DOHH2 (cell line): ENCODE results near the gene KAT6B.

Experiments used
- H3F3A ChIP-seq: fragments of 200-600 bp; sonication (generic), shearing (Covaris generic); 2 replicates; pipeline ENCODE4 v1.6.0; 2016; ENCODE audit warnings: antibody characterized with exemption, mild to moderate bottlenecking; ENCODE audit not compliant: control insufficient read depth, insufficient read depth
- H3K27ac ChIP-seq: fragments of 200-600 bp; sonication (generic); 2 replicates; pipeline ENCODE4 v1.5.1; 2014; ENCODE audit warnings: low read depth, mild to moderate bottlenecking, low read length, moderate library complexity
- H3K27me3 ChIP-seq: fragments of 200-600 bp; sonication (generic); 2 replicates; pipeline ENCODE4 v1.6.1; 2014; ENCODE audit warnings: mild to moderate bottlenecking, low read length, mixed read lengths; ENCODE audit not compliant: control insufficient read depth
- H3K36me3 ChIP-seq: fragments of 200-600 bp; sonication (generic); 2 replicates; pipeline ENCODE4 v1.6.1; 2014; ENCODE audit warnings: mild to moderate bottlenecking, low read length, moderate library complexity, mixed read lengths; ENCODE audit not compliant: control insufficient read depth
- H3K4me1 ChIP-seq: fragments of 200-600 bp; sonication (generic); 2 replicates; pipeline ENCODE4 v1.6.1; 2014; ENCODE audit warnings: mild to moderate bottlenecking, low read length, mixed read lengths; ENCODE audit not compliant: control insufficient read depth
- H3K4me2 ChIP-seq: fragments of 200-600 bp; sonication (generic); 2 replicates; pipeline ENCODE4 v1.6.0; 2014; ENCODE audit warnings: mild to moderate bottlenecking, low read length, moderate library complexity
- H3K4me3 ChIP-seq: fragments of 200-600 bp; sonication (generic); 2 replicates; pipeline ENCODE4 v1.5.1; 2014; ENCODE audit warnings: mild to moderate bottlenecking, low read length, mixed read lengths
- H3K79me2 ChIP-seq: fragments of 200-600 bp; sonication (generic); 2 replicates; pipeline ENCODE4 v1.6.1; 2014; ENCODE audit warnings: mild to moderate bottlenecking, low read length, mixed read lengths; ENCODE audit not compliant: control insufficient read depth
- H3K9me2 ChIP-seq: fragments of 200-600 bp; sonication (generic); replicated peaks from 2 replicates; pipeline ENCODE4 v1.6.1; 2014; ENCODE audit warnings: mild to moderate bottlenecking, low read length, mixed read lengths; ENCODE audit not compliant: control insufficient read depth
- H3K9me3 ChIP-seq: fragments of 200-600 bp; sonication (generic); 2 replicates; pipeline ENCODE4 v1.6.1; 2014; ENCODE audit warnings: antibody characterized with exemption, low read length, mixed read lengths; ENCODE audit not compliant: control insufficient read depth, insufficient read depth
- H4K20me1 ChIP-seq: fragments of 200-600 bp; sonication (generic); 2 replicates; pipeline ENCODE4 v1.6.0; 2014; ENCODE audit warnings: low read depth, mild to moderate bottlenecking, antibody characterized with exemption, low read length, moderate library complexity; ENCODE audit not compliant: control insufficient read depth, insufficient read depth
- EZH2phosphoT487 ChIP-seq: fragments of 200-600 bp; sonication (generic); IDR thresholded peaks from 2 replicates; pipeline ENCODE4 v1.6.1; 2017; ENCODE audit warnings: borderline replicate concordance, mild to moderate bottlenecking, antibody characterized with exemption, low read length, moderate library complexity, mixed read lengths
- TF ChIP-seq, protein P1 (sequence below): fragments of 200-600 bp; sonication (generic); IDR thresholded peaks from one replicate; pipeline ENCODE4 v1.5.1; 2014; ENCODE audit warnings: antibody characterized with exemption, mild to moderate bottlenecking, low read depth, low read length; ENCODE audit not compliant: poor library complexity, severe bottlenecking

Gene KAT6B

DNA sequence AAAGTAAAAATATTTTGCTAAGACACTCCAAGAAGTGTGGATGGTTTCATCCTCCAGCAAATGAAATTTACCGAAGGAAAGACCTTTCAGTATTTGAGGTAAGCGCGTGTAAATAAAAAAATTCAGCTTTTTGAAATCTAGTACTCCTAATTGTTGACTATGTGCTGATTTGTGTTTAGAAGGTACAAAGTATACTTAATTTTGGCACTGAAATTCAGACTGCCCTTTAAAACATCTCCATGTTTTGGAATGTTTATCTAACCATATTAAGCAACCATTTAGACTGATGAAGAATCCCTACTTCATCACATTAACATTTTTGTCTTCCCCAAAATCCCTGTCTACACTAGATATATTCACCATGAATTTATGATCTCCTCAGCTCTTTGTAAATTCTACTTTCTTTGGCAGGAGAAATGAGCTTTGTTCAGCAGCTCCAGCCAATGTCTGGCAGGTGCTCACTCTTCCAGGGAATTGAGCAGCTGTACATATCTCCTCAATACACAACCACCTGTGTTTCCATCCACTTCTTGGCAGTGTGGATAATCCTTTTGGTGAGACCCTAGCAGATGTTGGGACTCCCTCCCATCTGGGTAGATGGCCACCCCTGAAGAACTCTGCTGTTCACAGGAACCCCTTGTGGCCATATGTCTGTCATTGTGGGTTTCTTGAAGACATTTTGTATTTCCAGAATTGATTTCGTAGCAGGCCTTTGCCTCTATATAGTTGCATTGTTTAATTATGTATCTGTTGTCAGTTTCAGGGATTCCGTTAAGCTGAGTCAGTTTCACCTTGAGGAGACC, 155.6 kb downstream of the KAT6B start:
- H3K9me3 ChIP-seq: no peaks in the 10 kb centered on the region
- H3K27me3 ChIP-seq: no peaks in the 10 kb centered on the region
- peaks cover 23% of the 10 kb centered on the region for H3K4me1 ChIP-seq
- H3K27ac ChIP-seq: no peak overlapping the region
- H3K79me2 ChIP-seq: no peaks in the 10 kb centered on the region
- TF ChIP-seq EZH2phosphoT487: no peak
- TF ChIP-seq, protein P1, sequence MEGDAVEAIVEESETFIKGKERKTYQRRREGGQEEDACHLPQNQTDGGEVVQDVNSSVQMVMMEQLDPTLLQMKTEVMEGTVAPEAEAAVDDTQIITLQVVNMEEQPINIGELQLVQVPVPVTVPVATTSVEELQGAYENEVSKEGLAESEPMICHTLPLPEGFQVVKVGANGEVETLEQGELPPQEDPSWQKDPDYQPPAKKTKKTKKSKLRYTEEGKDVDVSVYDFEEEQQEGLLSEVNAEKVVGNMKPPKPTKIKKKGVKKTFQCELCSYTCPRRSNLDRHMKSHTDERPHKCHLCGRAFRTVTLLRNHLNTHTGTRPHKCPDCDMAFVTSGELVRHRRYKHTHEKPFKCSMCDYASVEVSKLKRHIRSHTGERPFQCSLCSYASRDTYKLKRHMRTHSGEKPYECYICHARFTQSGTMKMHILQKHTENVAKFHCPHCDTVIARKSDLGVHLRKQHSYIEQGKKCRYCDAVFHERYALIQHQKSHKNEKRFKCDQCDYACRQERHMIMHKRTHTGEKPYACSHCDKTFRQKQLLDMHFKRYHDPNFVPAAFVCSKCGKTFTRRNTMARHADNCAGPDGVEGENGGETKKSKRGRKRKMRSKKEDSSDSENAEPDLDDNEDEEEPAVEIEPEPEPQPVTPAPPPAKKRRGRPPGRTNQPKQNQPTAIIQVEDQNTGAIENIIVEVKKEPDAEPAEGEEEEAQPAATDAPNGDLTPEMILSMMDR: no peak
- H3K4me3 ChIP-seq: no peak overlapping the region
- H3F3A ChIP-seq: no peaks in the 10 kb centered on the region
- H3K36me3 ChIP-seq: peaks cover 8% of the 10 kb centered on the region
- no peak overlapping the region for H3K4me2 ChIP-seq
- H3K9me2 ChIP-seq: no peaks in the 10 kb centered on the region
- H4K20me1 ChIP-seq: no peaks in the 10 kb centered on the region

DNA sequence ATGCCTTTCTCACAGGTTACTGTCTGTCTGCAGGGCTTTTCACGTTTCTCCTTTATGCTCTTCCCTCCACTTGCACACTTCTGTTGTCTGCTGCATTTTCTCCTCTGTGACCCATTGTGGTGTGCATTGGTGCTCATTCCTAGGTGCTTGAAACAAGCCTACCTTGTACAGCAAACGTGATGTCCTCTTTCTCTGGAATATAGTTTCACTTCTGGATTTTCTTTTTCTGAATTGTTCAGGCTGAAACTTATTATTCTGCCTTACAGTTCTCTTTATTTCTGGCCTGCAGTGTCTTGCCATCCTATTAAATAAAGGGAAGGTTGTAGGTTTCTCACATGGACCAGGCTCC, 156.2 kb downstream of the KAT6B start:
- Histone ChIP-seq H3F3A (no peaks in the 10 kb centered on the region), H3K9me3 (no peaks in the 10 kb centered on the region), H3K9me2 (no peaks in the 10 kb centered on the region), H3K27me3 (no peaks in the 10 kb centered on the region), H3K4me3 (no peak overlapping the region), H4K20me1 (no peaks in the 10 kb centered on the region), H3K79me2 (no peaks in the 10 kb centered on the region), H3K36me3 (peaks cover 8% of the 10 kb centered on the region), H3K27ac (no peak overlapping the region), H3K4me1 (peaks cover 17% of the 10 kb centered on the region), H3K4me2 (no peak overlapping the region)
- no peak for TF ChIP-seq EZH2phosphoT487
- TF ChIP-seq, protein P1: no peak

DNA sequence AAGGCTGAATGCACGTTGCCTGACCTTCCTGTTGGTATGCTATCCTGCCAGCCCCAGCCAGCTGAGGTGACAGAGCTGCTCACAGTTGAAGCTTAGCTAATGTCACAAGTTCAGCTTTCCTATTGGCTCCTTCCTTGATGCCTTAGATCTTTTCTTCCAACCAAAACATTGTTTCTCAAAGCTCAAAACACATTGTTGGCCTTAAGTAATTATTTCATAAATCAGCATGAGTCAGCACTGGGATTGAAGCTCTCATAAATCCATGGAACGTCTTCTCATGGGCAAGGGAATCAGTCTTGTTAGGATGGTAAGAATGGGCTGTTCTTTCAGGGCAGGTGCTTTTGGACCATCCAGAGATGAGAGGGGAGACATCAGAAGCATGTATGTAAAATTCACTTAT, 157.0 kb downstream of the KAT6B start:
- H3K27me3 ChIP-seq: no peaks in the 10 kb centered on the region
- no peaks in the 10 kb centered on the region for H3F3A ChIP-seq
- H3K4me1 ChIP-seq: peaks cover 9% of the 10 kb centered on the region

More for the DNA sequence above, 157.0 kb downstream of the KAT6B start:
- TF ChIP-seq, protein P1: no peak
- no peak for TF ChIP-seq EZH2phosphoT487
- Histone ChIP-seq H3K27ac (no peak overlapping the region), H3K4me2 (no peak overlapping the region), H3K79me2 (no peaks in the 10 kb centered on the region), H3K9me3 (no peaks in the 10 kb centered on the region), H3K4me3 (no peak overlapping the region), H3K36me3 (peaks cover 4% of the 10 kb centered on the region), H3K9me2 (no peaks in the 10 kb centered on the region), H4K20me1 (no peaks in the 10 kb centered on the region)
